H1 (cell line): ENCODE data around the gene ARPC2. TPM values are rescaled to one million over a fixed set of nuclear protein-coding genes. Genes with fewer than 3 reads are reported as not detected.

Experiments
- EP300 ChIP-seq, 2 experiments: IDR thresholded peaks; 1 replicate in 1 of 2; 2 replicates in 1 of 2; pipeline ENCODE4 v1.6.1; 2011 to 2012; ENCODE audit warnings: low read depth in 2 of 2, low read length in 2 of 2, mild to moderate bottlenecking in 2 of 2, borderline replicate concordance in 1 of 2, inconsistent platforms in 1 of 2, moderate library complexity in 1 of 2
- TCF12 ChIP-seq: IDR thresholded peaks from 2 replicates; pipeline ENCODE4 v1.6.1; 2011; ENCODE audit warnings: low read depth, mild to moderate bottlenecking, low read length
- polyA plus RNA-seq, 7 experiments: library from polyadenylated mRNA; depleted of rRNA in 3 of 7; stranded (reverse) in 5 of 7; unstranded in 2 of 7; fragments of >200 nt in 5 of 7; fragments of 200-250 nt in 2 of 7; gene quantifications; 1 replicate in 5 of 7; 2 replicates in 1 of 7; 4 replicates in 1 of 7; pipeline versions ENCODE4 v1.2.1 to v1.2.3, GENCODE V29; 2011 to 2013; ENCODE audit warnings: missing spikeins in 2 of 7, mixed read lengths in 2 of 7
- total RNA-seq: library from RNA; stranded (reverse); fragmentation: NEBNext Ultra II Directional; extraction: Animal tissue kit (Norgen Biotek cat#: 25700); gene quantifications from 2 replicates; pipeline ENCODE4 v1.2.1, GENCODE V29; 2021
- TF ChIP-seq, protein P1 (sequence below): IDR thresholded peaks from 2 replicates; pipeline ENCODE4 v1.6.1; 2012; ENCODE audit warnings: low read length, inconsistent platforms

ARPC2 gene
- total and polyA plus RNA-seq, 2 of the 8 experiments (the other 6 are each of a cell fraction or from before 2014, with no cell fraction given) = 174 to 195 TPM

DNA sequence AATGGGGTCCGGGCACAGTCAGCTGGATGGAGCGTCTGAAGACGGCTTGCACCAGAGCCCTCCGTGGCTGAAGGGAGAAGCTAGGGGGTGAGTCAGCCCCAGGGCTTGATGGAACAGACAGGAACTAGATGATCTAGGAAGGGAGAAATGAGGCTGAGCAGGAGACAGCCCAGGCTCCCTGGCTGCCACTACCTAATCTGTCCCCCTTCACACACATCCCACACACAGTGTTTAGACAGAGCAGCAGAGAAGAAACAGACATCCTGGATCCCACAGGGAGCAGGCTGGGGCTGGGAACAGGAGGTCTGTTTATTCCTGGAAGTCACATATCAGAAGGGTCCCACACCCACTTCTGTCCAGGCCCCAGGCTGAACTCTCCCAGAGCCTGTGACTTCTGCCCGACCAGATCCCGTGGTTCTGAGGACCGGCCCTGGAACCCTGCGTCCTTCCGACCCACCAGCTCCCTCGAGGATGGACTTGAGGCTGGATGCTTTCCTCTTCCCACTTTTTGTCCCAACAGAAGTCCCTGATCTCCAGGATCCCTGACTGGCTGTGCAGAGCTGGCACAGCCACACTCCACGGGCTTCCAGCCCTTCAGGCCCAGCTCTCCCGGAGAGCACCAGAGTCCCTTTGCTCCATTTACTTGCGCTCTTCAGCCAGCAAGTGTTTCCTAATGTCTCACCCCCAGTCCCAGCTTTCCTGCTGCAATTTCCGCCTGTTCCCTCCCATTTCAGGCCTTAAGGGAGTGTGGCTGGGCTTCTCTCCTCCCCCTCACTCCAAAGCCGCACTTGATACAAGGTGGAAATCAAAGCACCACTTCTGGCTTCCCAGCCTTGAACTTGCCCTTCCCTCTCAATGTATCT lies 42.3 kb downstream of the ARPC2 start (continued):
- TF ChIP-seq EP300 (IDR thresholded peaks at IDR 0.05; ENCODE audit: borderline replicate concordance in 1 of 2, low read depth in 2 of 2, low read length in 2 of 2) = no peak
- no peak for TF ChIP-seq TCF12
- TF ChIP-seq, protein P1, sequence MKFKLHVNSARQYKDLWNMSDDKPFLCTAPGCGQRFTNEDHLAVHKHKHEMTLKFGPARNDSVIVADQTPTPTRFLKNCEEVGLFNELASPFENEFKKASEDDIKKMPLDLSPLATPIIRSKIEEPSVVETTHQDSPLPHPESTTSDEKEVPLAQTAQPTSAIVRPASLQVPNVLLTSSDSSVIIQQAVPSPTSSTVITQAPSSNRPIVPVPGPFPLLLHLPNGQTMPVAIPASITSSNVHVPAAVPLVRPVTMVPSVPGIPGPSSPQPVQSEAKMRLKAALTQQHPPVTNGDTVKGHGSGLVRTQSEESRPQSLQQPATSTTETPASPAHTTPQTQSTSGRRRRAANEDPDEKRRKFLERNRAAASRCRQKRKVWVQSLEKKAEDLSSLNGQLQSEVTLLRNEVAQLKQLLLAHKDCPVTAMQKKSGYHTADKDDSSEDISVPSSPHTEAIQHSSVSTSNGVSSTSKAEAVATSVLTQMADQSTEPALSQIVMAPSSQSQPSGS = no peak
